ENCODE data around the gene HDAC9. TPM values are rescaled to one million over a fixed set of nuclear protein-coding genes. Genes with fewer than 3 reads are reported as not detected.
A peak's percentile ranks its signal among the peaks of the same experiment; 100 is the strongest.

The HDAC9 gene
- total RNA-seq, 1 experiment from 2014 or later: 159 TPM

- H3K27ac Mint-ChIP-seq (ENCODE audit: unreplicated experiment): no peak overlapping the region
- no peak for DNase-seq
- H3K36me3 Mint-ChIP-seq (ENCODE audit: insufficient read depth, unreplicated experiment): peaks cover 45% of the 10 kb centered on the region
- H3K9me3 Mint-ChIP-seq (ENCODE audit: low read depth, unreplicated experiment): peaks cover 2% of the 10 kb centered on the region
- H3K4me3 Mint-ChIP-seq (ENCODE audit: low read depth, unreplicated experiment): no peak overlapping the region
- CTCF ChIA-PET: no interaction called here
- H3K4me1 Mint-ChIP-seq (ENCODE audit: low read depth, unreplicated experiment): peaks cover 71% of the 10 kb centered on the region
- TF ChIP-seq, protein P1, sequence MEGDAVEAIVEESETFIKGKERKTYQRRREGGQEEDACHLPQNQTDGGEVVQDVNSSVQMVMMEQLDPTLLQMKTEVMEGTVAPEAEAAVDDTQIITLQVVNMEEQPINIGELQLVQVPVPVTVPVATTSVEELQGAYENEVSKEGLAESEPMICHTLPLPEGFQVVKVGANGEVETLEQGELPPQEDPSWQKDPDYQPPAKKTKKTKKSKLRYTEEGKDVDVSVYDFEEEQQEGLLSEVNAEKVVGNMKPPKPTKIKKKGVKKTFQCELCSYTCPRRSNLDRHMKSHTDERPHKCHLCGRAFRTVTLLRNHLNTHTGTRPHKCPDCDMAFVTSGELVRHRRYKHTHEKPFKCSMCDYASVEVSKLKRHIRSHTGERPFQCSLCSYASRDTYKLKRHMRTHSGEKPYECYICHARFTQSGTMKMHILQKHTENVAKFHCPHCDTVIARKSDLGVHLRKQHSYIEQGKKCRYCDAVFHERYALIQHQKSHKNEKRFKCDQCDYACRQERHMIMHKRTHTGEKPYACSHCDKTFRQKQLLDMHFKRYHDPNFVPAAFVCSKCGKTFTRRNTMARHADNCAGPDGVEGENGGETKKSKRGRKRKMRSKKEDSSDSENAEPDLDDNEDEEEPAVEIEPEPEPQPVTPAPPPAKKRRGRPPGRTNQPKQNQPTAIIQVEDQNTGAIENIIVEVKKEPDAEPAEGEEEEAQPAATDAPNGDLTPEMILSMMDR (IDR thresholded peaks at IDR 0.05; ENCODE audit: unreplicated experiment): no peak
- intact Hi-C loops (cut with micrococcal nuclease; ENCODE audit: unreplicated experiment): loop anchor here (2.0 kb wide), 1 partner anchor 49 kb away; no protein-coding TSS in a partner anchor
- no TSS peak for BruUV-seq (replicated peaks)
- H3K27me3 Mint-ChIP-seq (ENCODE audit: unreplicated experiment): no peaks in the 10 kb centered on the region
These were observed 26.5 kb downstream of the HDAC9 start for GRCh38 chr7:18521945-18522566.

DNA sequence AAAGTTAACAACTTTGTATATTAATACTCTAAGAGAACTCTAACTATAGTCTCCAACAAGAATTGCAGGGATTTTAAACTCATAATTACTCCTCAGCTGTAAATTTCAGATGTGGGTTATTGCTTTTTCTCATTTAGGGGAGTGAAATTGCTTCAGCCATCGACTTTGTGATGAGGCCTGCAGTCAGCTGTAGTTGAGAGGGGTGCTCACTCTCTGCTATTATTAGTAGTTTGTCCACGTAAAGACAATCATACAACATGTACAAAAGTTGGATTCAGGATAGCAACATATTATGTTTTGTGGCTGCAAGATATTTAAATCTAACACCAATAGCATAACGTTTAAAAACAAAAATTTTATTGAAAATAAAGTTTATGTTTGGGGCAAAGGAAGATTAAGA lies 28.7 kb downstream of the HDAC9 start:
- BruUV-seq (replicated peaks): no TSS peak

DNA sequence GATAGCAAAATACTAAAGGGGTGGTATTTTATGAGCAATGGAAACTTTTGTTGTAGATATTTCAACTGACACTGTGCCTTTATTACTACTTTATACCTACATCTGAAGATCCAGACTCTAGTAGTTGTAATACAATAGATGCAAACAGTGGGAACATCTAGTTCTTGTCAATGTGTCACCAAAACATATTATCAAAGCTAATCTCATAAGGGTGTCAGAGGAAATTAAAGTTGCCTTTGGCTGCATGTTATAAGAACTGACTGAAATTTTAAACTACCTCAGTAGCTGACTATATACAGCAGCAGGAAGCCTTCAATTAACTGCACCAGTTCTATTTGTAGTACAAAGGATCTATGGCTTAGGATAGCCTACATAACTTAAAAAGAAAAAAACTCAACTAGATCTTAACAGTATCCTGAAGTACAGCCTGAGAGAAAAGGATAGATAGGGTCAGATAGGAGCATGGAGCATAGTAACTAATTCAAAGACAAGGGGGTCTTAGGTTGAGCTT lies 30.9 kb downstream of the HDAC9 start:
- BruUV-seq (replicated peaks): no TSS peak
- no peak overlapping the region for H3K4me3 Mint-ChIP-seq (ENCODE audit: low read depth, unreplicated experiment)
- peaks cover 37% of the 10 kb centered on the region for H3K4me1 Mint-ChIP-seq (ENCODE audit: low read depth, unreplicated experiment)
- H3K9me3 Mint-ChIP-seq (ENCODE audit: low read depth, unreplicated experiment): no peaks in the 10 kb centered on the region
- intact Hi-C loops (cut with micrococcal nuclease; ENCODE audit: unreplicated experiment): no loop called here
- no peak for DNase-seq
- H3K36me3 Mint-ChIP-seq (ENCODE audit: insufficient read depth, unreplicated experiment): peaks cover 28% of the 10 kb centered on the region
- no peaks in the 10 kb centered on the region for H3K27me3 Mint-ChIP-seq (ENCODE audit: unreplicated experiment)
- TF ChIP-seq, protein P1 (IDR thresholded peaks at IDR 0.05; ENCODE audit: unreplicated experiment): no peak
- peak overlapping the region; percentile 39 for H3K27ac Mint-ChIP-seq (ENCODE audit: unreplicated experiment)
- CTCF ChIA-PET: interaction anchor here (1.5 kb wide), 1 partner anchor 10 kb away, joined by 4 read pairs; no protein-coding TSS in a partner anchor

More for the DNA sequence above, 28.7 kb downstream of the HDAC9 start:
- Mint-ChIP-seq H3K27me3 (ENCODE audit: unreplicated experiment) (no peaks in the 10 kb centered on the region), H3K4me1 (ENCODE audit: low read depth, unreplicated experiment) (peaks cover 56% of the 10 kb centered on the region), H3K27ac (ENCODE audit: unreplicated experiment) (no peak overlapping the region), H3K36me3 (ENCODE audit: insufficient read depth, unreplicated experiment) (peaks cover 32% of the 10 kb centered on the region), H3K9me3 (ENCODE audit: low read depth, unreplicated experiment) (no peaks in the 10 kb centered on the region), H3K4me3 (ENCODE audit: low read depth, unreplicated experiment) (no peak overlapping the region)
- no peak for DNase-seq
- TF ChIP-seq, protein P1 (IDR thresholded peaks at IDR 0.05; ENCODE audit: unreplicated experiment): no peak
- CTCF ChIA-PET: interaction anchor here (0.9 kb wide), 1 partner anchor 47 kb away, joined by 3 read pairs; no protein-coding TSS in a partner anchor
- intact Hi-C loops (cut with micrococcal nuclease; ENCODE audit: unreplicated experiment): no loop called here

DNA sequence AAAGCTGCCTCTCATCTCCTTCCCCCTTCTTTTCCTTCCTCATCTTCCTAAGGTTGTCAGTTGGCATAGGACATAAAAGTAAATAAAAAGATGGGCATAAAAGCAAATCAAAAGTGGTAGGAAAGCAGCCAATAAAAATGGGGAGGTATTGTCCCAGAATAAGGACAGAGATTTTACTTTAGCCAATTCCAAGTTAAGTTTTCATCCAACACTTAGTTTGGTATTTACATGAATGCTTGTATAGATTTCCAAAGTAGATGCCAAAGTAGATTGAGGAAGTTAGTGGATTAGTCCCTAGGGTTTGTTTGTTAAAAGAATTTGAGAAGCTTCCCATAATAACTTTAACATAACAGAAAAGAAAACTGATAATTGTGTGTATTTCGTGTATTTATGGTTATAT lies 33.7 kb downstream of the HDAC9 start:
- H3K27me3 Mint-ChIP-seq (ENCODE audit: unreplicated experiment): no peaks in the 10 kb centered on the region
- no peak overlapping the region for H3K27ac Mint-ChIP-seq (ENCODE audit: unreplicated experiment)

More for the DNA sequence above, 33.7 kb downstream of the HDAC9 start:
- Mint-ChIP-seq H3K4me3 (ENCODE audit: low read depth, unreplicated experiment) (no peak overlapping the region), H3K4me1 (ENCODE audit: low read depth, unreplicated experiment) (peaks cover 35% of the 10 kb centered on the region), H3K36me3 (ENCODE audit: insufficient read depth, unreplicated experiment) (peaks cover 21% of the 10 kb centered on the region), H3K9me3 (ENCODE audit: low read depth, unreplicated experiment) (no peaks in the 10 kb centered on the region)
- intact Hi-C loops (cut with micrococcal nuclease; ENCODE audit: unreplicated experiment): no loop called here
- BruUV-seq (replicated peaks): no TSS peak
- DNase-seq: no peak
- TF ChIP-seq, protein P1 (IDR thresholded peaks at IDR 0.05; ENCODE audit: unreplicated experiment): no peak
- CTCF ChIA-PET: no interaction called here

Measured in Calu3 (cell line).